NCI-H187 treated with DMSO at 0.1 percent for 48 hours (cell line): ENCODE measurements around the gene TPMT.
"Not testable (repeated sequence)": the region's sequence is repeated elsewhere in the genome, so short reads cannot be mapped to it uniquely, and the experiment has no call there.

Experiments used
- DNase-seq: peaks from one replicate; lab custom pipeline; 2025; lab: John Stamatoyannopoulos, UW

TPMT gene

GRCh38 chr6:18155150-18155863 is 430 bp upstream of the TPMT start, which contains the start of gene KDM1B:
Gene KDM1B (plus strand): TSS chr6:18155422. CDS start chr6:18159896, 4,474 bp downstream.
- DNase-seq, result peak; percentile 85

DNA sequence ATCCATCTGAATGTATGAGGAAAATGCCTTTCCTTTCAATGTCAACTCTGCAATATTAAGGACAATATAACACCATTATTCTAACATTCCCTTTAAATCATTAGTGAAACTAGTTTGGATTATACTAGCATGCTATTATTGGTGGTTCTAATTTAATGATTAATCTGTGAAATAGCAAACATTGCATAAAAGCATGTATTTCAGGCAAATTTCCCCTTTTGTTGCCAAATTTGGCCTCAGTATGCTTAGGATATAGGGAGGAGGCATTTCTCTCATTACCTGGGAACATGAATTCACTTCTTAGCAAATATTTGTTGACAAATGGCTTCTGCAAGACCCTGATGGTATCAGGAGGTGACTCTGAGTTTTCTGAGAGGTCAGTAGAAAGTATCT is 1.6 kb downstream of the TPMT start:
- DNase-seq, result no peak

DNA sequence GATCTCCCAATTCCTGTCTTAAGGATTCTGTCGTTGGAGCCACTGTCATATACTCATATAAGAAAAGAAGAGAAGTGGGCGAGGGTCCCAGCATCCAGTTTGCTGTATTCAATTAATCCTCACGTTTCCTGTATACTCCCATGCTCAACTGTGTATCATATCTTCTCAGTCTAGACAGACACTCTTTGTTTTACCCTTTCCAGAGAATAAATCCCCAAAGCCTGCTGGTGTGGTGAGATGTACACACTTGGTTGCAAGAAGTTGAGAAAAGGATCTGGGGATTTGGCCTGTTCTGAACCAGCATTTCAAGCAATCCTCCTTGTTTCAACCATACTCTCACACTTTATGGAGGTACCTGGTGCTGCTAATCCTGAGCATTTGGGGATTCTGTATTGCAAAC is 3.1 kb downstream of the TPMT start:
- DNase-seq, result no peak

DNA sequence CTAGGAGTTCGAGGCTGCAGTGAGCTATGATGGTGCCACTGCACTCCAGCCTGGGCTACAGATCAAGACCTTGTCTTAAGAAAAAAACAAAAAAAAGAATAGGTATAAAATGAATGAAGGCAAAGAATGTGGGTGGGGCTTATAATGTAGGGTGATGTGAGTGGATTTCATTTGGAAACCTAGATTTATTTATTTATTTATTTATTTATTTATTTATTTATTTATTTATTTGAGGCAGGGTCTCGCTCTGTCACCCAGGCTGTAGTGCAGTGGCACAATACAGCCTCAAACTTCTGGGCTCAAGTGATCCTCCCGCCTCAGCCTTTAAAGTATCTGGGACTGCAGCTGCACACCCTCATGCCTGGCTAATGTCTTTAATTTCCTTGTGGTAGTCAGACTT is 3.5 kb downstream of the TPMT start:
- not testable (repeated sequence) for DNase-seq

DNA sequence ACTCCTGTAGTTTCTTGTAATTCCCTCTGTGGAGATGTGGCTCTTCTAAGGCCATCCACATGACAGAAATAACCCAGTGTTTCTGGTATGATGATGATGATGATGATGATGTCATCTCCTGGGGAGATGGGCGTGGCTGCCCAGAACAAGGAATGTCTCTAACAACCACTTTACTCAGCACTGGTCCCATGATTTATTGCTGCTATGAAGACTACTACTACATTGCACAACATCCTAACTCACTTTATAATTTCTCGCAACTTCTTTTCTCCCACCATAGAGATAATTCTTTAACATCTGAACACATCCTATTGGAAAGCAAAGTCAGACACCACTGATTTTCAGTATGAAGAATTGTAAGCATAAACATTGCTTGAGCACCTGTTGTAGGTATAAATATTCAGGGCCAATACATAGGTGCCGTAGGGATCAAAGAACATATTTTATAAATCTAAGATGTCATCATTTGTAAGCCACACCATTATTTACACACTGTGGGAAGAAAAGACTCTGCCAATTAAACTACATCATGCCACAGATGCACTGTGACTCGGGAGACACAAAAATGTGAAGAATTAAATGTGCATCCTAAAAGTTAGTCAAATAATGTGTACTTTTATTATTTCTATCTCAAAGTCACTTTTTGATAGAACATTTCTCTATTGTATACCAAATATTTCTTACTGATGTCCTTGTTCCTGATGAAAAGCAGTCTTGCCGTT is 6.4 kb downstream of the TPMT start:
- DNase-seq, result no peak

DNA sequence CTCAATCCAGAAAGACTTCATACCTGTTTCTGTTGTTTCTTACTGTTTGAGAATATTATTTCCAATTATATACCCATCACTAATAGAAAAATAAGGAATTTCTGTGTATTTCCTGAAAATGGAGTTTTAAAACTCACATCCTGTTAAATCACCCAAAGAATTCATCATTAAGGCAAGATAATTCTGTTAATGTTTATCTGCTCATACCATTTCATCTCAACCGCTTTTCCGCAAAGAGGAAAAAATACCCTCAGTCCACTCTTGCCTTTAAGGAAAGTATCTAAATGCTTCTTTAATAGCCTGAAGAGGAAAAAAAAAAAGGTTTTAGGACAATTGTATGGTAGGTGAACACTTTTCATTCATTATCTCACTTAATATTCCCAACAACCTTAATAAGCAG is 7.3 kb downstream of the TPMT start:
- DNase-seq, result no peak

DNA sequence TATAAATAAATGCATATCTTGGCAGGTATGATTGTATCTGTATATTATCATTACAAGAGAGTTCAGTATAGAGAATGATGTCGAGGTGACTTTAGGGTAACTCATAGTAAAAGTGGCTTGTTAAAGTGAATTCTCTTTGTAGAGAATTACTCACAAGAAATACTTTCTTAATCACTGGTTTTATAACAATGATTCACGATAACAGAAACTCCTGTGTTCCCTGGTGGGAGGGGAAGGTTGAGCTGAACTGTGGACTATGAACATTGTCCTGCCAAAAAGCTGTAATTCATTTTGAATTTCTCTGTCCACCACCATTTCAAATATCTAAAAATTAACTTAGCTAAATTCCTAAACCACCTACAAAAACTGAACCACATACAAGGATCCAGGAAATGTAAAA is 7.7 kb downstream of the TPMT start:
- no peak for DNase-seq

- DNase-seq, result no peak
Measured at GRCh38 chr6:18142591-18142861, 12.4 kb downstream of the TPMT start.

- no peak for DNase-seq
Measured at GRCh38 chr6:18141805-18142590, 12.9 kb downstream of the TPMT start.

DNA sequence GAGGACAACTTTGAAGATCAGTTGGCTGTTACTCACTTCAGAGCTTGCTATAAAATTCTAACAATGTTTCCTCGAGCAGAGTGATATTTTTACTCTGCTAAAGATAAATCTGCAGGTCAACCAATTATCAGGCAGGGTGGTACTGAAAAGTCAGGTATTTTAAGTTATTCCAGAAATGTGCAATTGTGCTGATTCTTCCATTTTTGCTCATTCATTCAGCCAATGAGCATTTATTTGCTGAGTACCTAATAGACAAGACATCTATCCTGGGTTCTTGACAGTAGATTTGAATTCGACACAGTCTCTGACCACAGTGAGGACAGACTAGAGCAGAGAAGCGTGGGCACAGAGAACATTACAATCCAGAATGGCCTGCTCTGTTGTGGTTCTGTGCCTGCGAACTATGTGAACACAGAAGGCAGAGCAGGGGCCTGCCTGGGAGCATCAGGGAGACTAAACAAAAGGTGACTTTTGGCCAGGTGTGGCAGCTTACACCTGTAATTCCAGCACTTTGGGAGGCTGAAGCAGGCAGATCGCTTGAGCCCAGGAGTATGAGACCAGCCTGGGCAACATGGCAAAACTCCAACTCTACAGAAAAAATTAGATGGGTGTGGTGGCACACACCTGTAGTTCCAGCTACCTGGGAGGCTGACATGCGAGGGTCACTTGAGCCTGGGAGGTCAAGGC is 14.8 kb downstream of the TPMT start:
- DNase-seq, result no peak

DNA sequence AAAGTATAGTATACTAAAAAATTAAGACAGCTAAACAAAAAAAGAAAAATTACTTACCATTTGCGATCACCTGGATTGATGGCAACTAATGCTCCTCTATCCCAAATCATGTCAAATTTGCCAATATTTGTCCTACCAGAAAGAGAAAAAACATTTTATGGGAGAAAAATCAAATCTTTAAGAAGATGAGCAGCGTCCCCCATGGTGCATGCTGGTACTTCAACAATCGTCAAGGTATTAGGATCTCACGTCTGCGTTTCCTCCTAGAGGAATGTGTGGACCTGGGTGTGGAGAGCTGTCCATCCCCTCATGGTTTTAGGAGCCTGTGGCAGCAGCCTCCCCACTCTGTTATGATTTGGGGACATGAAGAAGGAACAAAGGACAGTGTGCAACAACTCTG is 16.0 kb downstream of the TPMT start:
- no peak for DNase-seq

DNA sequence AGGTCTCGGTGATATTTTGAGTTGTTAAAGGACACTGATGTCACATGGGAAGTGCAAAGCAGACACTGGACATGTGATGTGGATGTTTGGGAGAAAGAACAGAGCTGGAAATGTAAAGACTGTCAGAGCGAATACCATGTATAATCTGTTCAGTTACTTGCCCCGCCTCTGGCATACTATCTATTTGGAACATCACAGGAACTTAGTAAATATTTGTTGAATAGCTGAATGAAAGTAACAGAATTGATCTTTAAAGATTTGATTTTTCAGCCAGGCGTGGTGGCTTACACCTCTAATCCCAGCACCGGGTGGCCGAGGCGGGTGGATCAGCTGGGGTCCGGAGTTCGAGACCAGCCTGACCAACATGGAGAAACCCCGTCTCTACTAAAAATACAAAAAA is 18.6 kb downstream of the TPMT start:
- no peak for DNase-seq

GRCh38 chr6:18135171-18135570 is 19.7 kb downstream of the TPMT start:
- DNase-seq, result no peak

GRCh38 chr6:18132346-18132745 is 22.5 kb downstream of the TPMT start:
- no peak for DNase-seq

- DNase-seq, result no peak
Measured at GRCh38 chr6:18126121-18126520, 28.8 kb downstream of the TPMT start.

DNA sequence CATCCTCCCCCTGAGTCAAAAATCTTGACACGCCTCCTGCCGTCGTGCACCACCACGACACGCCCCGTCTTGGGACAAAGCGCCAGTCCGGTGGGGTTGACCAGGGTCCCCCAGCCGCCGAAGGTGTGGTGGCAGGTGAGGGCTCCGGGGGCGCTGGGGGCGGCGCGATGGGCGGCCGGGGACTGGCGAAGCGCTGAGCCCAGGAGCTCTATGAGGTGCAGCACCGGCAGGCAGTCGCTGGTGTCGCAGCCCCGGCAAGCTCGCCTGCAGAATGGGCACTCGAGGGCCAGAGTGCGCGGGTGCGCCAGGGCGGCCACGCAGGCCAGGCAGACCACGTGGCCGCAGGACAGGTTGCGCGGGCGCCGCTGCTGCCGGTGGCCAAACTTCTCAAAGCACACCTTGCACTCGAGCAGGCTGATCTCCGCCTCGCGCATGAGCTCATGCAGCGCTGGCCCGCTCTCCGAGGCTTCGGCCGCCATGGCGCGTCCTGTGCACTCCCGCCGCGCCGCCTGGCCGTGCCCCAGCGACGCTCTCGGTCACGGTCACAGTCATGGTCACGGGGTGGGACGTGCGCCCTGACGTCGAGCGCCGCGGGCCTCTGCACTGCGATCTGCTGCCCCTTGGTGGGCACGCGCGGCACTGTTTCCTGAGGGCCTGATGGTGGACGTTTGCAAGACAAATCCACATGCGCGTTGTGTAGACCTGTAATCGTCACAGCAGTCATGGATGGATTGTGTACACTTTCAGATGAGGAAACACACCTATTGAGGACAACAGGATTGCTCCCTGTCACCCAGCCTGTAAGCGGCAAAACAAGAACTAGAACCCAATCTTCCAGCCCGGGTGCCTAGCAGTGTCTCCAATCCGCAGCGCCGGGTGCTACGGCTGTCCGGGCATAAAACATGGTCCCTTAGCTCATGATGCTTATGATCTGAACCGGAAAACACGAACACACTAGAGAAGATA is 32.5 kb downstream of the TPMT start, which contains the start of gene NHLRC1:
TSS of gene NHLRC1 (minus strand) at position 550 of the 966 bp plus-strand sequence. CDS start at position 479, 71 bp downstream.
- peak; percentile 19 for DNase-seq

DNA sequence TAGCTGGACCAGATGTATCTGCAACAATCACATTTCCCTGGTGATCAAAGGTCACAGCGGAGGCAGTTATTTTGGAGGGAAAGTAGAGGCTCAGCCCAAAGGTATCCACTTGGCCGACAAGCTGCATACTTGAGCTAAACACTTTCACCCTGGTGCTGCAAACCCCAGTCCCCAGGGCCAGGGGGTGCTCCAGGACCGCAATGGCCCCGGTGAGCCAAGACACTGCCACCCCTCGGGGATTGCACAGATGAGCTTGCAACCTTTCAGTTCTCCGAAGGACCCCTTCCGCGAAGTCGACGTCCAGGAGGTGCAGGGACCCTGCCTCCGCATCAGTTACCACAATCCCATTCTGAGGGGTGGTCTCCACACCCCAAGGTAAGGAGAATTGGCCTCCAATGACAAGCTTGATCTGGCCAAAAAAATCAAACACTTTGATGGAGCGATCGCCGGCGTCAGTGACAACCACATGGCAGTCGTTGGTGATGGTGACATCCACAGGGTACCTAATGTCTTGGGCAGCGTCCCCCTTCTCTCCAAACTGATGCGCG is 33.2 kb downstream of the TPMT start:
- no peak for DNase-seq

DNA sequence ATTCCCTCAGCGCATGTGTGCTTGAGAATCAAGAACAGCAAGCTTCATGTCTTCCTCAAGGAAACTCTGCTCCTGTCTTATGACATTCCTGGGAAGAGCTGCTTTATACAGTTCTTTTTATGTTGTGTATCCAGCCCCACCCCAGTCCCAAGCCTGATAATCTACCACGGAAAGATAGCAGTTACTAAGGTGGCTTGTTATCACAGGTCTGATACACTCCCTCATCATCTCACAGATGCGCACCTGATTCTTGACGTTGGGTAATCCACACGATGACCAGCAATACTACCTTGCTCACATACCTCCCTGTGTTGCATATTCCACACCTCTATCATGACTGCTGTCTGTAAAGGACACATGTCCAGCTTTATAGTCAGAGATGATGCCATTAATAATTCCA is 35.6 kb downstream of the TPMT start:
- DNase-seq, result no peak

- no peak for DNase-seq
Measured at GRCh38 chr6:18118330-18118729, 36.5 kb downstream of the TPMT start.

DNA sequence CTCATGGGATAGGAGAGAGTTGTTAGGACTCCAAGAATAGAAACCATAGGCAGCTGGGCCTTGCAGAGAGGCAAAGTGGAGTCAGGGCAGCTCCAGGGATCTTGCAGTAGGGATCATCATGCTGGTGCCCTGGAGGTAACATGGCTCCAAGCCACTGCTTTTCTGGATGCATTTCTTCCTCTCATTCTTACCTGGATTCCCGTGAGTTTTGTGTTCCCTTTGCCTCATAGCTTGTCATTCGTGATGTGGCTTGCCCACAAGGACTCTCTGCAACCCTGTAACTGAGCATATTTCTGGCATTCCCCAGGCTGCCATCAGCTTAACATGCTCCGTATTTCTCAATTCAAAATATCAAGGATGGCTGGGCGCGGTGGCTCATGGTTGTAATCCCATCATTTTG is 37.7 kb downstream of the TPMT start:
- no peak for DNase-seq

DNA sequence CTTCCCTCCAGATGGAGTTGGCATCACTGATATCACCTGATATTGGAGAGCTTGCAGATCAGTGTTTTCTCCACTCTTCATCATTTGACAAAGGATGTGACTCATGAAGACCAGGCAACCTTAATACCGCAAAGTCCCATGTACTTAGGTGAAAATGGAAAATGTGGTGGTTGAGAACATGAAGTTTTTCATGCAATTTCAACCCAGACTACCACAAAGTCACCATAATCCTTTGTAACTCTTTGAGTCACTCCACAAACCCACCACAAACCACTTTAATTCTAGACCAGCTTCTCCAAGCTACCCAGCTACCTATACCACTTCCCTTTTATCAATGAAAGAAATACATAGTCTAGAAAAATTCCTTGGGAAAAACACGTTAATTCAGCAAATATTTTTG is 39.5 kb downstream of the TPMT start:
- DNase-seq, result no peak
